HG03039 (cell line): ENCODE measurements around the gene PAX5.

Experiments
- ATAC-seq: cut with Tn5 transposase; IDR thresholded peaks from one replicate; pipeline ENCODE4 v1.9.1; 2021; ENCODE audit warnings: mild to moderate bottlenecking, moderate library complexity; ENCODE audit not compliant: unreplicated experiment

Gene PAX5

GRCh38 chr9:36988848-36989247, 45.2 kb downstream of the PAX5 start:
- ATAC-seq, result no peak

- peak; percentile 49 for ATAC-seq
Measured at GRCh38 chr9:36987891-36988290, 46.2 kb downstream of the PAX5 start.

GRCh38 chr9:36987409-36987808, 46.7 kb downstream of the PAX5 start:
- ATAC-seq, result no peak

GRCh38 chr9:36986468-36987408, 47.3 kb downstream of the PAX5 start:
- no peak for ATAC-seq

- no peak for ATAC-seq
Measured at GRCh38 chr9:36985769-36986467, 48.1 kb downstream of the PAX5 start.

GRCh38 chr9:36985061-36985768, 48.9 kb downstream of the PAX5 start:
- no peak for ATAC-seq

- ATAC-seq, result no peak
Measured at GRCh38 chr9:36980148-36980974, 53.7 kb downstream of the PAX5 start.

- no peak for ATAC-seq
Measured at GRCh38 chr9:36976371-36977030, 57.6 kb downstream of the PAX5 start.

- ATAC-seq, result no peak
Measured at GRCh38 chr9:36974731-36975130, 59.3 kb downstream of the PAX5 start.

GRCh38 chr9:36971935-36972488, 62.1 kb downstream of the PAX5 start:
- ATAC-seq, result no peak

GRCh38 chr9:36970007-36970888, 63.8 kb downstream of the PAX5 start:
- ATAC-seq, result no peak

- ATAC-seq, result no peak
Measured at GRCh38 chr9:36969216-36969771, 64.8 kb downstream of the PAX5 start.

- ATAC-seq, result no peak
Measured at GRCh38 chr9:36968574-36969215, 65.4 kb downstream of the PAX5 start.

- no peak for ATAC-seq
Measured at GRCh38 chr9:36967997-36968396, 66.1 kb downstream of the PAX5 start.

- no peak for ATAC-seq
Measured at GRCh38 chr9:36966371-36967097, 67.5 kb downstream of the PAX5 start.

GRCh38 chr9:36964791-36965190, 69.3 kb downstream of the PAX5 start:
- no peak for ATAC-seq

- no peak for ATAC-seq
Measured at GRCh38 chr9:36963346-36963745, 70.7 kb downstream of the PAX5 start.
